ENCODE measurements around the gene SH3BP5L.

SH3BP5L gene

GRCh38 chr1:248825136-248825535, 579 bp downstream of the SH3BP5L start:
- DNase-seq = no peak

DNA sequence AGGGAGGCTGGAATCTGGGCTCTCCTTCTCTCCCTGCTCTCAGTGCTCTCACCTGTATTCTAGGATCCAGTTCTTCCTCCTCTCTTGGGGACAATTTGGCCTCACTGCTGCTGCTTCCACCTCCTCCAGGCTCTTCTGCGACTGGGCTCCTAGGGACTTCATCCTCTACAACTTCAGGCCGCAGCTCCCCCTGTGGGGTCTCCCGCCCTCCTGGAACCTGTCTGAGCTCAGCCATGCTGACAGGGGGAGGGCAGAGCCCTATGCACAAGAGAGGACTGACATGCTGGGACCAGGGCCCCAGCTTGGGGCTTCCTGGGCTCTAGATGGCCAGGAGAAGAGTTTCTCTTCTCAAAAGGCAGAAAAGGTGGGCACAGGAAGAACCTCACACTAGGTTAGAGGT, 1.0 kb downstream of the SH3BP5L start:
- no peak for DNase-seq

DNA sequence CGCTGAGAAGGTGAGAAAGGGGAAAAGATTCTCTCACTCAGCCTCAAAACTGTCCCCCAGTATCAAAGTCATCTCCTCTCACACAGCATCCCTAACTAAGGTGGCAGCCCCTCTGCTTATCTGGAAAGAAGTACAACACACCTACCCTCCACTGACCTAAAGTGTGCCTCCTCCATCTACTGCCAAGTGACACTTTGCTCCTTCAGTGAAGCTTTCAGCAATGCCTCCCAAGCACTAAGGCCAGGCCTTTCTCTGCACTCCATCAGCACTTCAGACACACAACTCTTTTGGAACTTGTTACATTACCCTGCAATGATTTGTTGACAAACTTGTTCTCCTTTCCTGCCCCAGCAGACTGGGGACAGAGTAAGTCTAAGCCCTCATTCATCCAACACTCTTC, 1.4 kb downstream of the SH3BP5L start:
- DNase-seq = no peak

DNA sequence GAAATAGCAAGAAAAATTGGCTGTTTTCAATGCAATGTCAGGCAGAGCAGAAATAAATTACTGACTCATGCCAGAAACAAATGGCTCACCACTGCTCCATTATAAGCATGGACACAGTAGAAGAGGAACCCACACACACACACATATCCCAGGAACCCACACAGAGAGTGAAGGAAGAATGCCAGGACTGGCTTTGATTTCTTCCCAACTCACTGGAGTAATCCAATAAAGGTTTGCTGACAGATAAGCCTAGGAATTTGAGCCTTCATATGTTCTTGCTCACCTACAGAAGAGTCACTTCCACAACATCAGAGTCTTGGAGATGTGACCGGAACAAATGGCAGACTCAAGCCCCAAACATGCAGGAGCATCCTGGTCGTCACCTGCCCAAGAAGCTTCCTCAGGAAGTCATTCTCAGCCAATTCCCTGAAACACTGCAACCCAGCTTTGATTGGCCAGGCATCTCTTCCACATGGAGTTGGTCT, 2.2 kb downstream of the SH3BP5L start:
- DNase-seq = no peak

GRCh38 chr1:248822148-248823032, 3.3 kb downstream of the SH3BP5L start:
- DNase-seq = no peak

DNA sequence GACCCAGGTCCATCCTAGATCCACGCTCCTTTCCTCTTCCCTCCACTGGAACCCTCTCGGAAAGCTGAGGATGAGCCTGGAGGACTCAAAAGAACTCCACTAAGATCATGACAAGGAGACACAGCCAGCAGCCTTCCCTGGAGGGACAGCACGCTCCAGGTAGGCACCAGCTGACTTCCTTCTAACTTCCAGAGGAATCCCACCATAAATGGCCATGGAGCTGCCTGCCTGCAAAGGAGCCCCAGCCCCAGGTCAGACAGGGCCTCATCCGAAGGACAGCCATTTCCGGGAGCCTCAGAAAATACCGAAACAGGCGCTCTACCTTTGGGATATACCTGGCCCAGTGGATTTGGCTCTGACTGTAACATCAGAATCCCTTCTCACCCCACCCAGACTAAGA, 4.1 kb downstream of the SH3BP5L start:
- no peak for DNase-seq

GRCh38 chr1:248821101-248821500, 4.6 kb downstream of the SH3BP5L start:
- DNase-seq = no peak

DNA sequence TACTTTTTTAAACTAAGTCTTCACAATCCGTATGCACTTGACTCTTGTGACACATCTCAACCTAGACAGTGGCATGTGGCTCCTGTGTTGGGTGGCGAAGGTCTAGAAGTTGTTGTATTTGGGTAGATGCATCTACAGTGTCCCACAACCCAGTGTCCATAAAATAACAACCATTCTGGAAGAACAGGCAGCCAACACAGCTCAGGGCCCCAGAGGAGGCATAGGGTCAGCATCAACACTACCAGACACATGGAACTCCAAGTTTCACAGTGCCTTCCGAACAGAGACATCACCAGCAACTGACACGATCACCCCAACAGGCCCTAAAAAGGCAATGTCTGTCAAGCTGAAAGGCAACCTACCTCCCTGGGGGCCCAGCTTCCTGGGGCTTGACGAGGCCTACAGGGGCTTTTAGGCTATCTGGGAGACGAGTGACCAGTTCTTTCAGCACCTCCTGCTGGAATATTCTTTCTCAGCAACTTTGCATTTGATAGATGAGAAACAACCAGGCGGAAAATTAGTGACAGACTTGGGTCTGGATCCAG, 5.6 kb downstream of the SH3BP5L start:
- no peak for DNase-seq

DNA sequence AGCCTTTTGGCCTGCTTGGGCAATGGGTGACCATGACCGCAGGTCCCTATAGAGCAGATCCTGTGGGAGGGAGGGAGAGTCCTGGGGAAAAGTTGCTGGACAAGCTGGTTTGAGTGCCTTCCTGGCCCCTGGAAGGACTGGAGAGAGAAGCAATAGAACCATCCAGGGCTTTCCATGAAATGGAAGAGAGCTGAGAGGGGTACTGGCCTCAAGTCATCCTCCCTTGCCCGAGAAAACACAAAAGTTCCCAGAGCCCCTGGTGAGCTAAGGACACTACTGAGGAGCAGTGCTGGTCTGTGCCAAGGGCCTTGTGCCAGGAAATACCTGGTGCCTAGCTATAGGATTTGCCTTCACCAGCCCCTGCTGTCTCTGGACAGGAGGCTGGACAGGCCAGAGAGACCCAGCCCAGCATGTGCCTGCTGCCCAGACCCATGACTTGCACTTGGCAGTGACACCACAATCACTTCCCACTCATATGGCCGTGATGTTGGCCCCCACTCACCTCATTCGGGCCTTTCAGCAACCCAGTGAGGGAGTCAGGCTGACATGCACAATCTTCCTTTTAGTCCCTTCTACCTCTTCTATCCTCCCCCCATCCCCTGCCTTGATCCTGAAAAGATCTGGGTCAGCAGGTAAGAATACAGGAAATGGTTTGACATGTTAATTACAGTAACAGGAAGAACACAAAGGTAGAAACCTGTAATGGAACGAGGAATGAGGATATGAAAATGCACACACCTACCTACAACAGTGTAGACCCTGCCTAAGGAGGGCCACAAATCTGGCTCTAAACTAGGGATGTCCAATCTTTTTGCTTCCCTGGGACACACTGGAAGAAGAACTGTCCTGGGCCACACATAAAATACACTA, 7.0 kb downstream of the SH3BP5L start:
- DNase-seq = no peak

DNA sequence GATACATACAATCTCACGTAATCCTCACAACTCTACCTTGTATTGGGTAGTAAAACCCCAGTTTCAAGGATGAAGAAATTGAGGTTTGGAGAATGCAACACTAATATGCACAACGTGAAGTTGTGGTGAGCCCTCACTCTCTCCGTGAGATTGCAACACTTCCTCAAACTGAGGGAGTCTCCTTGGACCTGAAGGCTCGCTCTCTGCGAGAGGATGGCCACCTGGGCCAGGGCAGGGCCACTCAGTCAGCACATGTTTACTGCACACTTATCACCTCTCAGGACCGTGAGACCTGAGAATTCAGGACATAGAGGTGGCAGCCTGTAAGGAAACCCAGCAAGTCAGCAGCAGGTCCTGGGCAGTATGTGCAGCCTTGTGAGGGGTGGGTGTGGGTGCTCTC, 8.7 kb downstream of the SH3BP5L start:
- no peak for DNase-seq

- DNase-seq = no peak
These were observed 9.5 kb downstream of the SH3BP5L start for GRCh38 chr1:248816042-248816851.

DNA sequence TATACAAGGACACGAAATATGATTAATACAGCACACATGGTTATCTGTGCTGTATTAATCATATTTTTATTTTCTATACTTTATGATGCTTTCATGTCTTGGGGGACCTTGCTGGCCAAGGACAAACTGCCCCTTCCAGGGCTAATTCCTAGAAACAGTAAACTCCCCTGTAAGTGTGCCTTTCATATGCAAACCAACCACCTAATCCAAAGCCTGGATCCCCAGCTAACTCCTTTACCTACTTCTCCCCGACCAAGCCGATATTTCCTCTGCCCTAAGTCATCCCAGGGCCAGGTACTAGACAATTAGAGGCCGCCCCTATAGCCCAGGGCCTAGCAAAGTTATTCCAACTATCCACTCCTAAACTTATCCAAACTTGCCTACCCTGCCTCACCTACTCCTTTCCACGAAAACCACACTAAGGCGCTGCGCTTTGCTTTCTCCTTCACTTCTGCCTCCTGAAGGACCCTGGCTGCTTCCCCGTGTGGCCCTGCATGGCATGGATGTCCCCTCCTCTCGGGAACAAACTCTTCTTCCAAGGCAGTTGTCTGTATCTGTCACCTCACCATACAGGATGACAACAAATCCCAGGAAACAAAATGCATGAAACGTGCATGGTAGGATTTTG, 10.2 kb downstream of the SH3BP5L start:
- DNase-seq = no peak

DNA sequence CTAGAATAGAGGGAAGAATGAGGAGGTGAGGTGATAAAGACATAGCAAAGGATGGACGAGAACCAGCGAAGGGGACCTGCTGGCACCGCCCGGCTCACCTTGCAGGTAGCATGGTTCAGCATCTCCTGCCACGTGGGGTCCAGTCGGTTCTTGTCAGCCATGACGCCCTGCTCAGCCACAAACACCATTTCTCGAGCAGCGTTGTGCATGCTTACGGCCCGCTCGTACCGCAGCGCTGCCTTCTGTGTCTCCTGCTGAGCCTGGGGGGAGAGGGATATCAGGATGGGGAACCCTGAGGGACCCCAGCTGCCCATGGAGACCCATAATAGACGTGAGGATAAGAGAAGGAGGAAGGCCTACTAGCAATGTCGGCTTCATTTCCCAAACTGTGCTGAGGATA, 11.4 kb downstream of the SH3BP5L start:
- DNase-seq = no peak

DNA sequence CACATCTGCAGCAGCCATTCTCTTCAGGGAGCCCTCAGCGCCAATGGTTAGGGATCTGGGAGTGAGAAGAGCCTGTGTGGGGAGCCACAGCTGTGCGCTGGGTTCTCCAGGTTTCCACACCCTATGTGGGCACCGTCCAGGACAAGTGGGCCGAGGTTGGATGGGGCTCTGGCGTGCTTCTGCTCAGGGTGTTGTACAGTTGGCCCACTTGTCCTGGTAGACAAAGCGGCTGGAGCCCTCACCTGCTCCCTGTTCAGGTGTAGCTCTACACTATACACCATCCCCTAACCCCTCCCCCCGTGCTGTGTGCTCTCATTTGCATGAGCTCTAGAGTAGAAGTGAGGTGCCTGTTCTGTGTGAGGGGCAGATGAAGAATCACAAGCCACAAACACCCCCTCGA, 12.2 kb downstream of the SH3BP5L start:
- no peak for DNase-seq

- DNase-seq = no peak
These were observed 12.8 kb downstream of the SH3BP5L start for GRCh38 chr1:248812736-248813425.

DNA sequence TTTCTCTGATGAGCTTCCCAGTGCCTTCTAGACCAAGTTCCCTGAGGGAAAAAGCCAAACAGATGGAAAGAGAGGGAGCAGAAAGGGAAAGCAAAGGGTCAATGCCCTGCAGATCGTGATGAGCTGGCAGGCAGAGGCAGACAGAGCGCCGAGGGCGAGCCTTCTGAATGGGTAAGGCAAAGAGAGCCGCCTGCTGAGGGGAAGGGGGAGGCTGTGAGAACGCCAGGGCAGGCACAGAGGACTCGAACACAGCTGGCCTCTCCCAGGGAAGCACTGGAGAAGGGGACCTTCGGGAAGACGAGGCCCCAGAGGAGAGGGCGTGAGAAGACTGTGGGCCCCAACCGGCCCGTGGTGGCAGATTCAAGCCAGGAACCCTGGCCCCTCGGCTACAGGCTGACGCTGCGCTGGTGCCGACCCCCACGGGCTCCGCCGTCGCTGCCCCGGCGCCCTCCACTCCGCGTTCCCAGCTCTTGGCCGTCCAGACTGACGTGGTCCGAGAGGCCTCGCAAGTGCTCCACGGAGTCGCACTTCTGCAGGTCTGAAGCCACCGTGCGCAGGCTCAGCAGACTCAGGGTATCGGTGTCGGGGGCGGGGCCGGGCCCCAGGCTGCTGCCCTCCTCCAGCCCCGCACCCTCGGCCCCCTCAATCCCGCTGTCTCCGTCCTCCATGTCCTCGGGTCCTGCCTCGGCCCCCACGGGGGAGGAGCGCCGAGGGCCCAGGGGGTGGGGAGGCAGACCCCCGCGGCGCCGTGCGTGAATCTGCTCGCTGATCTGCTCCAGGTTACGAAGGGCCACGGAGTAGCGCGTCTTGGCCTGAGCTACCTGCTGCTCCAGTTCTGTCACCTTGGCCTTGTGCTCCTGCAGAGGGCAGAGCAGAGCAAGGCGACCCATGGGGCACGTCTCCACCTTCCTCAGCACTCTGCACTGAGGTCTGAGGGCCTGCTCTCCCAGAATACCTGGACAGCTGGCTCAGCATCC, 13.9 kb downstream of the SH3BP5L start:
- no peak for DNase-seq

DNA sequence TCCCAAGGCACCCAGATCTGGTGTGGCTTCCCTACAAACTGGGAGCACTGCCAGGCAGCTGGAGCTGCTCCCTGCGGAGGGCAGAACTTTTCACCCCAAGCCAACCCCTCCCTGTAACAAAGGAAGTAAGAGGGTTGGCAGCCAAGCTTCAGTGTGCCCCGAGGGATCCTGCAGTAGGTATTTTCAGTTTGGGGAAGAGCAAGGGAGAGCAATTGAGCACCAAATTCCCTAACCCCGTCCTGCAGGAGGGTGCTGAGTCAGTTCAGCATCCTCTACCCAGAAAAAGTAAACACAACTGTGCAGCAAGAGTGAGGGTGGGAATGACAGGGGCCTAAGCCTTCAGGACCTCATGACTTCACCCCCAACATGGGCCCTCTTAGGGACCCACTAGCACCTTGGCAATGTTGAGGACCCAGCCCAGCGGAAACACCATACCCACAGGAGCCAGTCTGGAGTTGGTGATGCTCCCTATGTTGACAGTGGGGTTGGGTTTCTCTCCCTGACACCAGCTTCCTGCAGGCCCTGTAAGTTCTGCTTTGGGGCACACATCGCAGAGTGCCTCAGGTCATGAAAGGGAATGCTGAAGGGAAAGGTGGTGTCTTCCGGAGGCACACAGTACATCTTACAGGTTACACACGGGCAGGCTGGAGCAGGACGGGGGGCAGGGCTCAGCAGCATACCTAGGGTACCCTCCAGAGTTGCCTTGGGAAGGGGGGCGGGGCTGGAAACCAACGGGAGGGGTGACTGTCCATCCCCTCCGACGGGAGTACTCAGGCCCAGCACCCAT, 14.8 kb downstream of the SH3BP5L start:
- no peak for DNase-seq

- DNase-seq = no peak
These were observed 15.6 kb downstream of the SH3BP5L start for GRCh38 chr1:248810000-248810726.

- DNase-seq = no peak
These were observed 16.8 kb downstream of the SH3BP5L start for GRCh38 chr1:248808876-248809275.
